Fibroblast of pulmonary artery (primary cell): ENCODE results near the gene RNF169.

Experiments used
- DNase-seq: peaks from one replicate; pipeline ENCODE4 v3.0.0-alpha.2; 2010; ENCODE audit warnings: low read depth
- H3K4me3 ChIP-seq: replicated peaks from 2 replicates; pipeline ENCODE4 v1.5.1; 2011; ENCODE audit warnings: low read depth, mild to moderate bottlenecking, control low read depth, low read length, moderate library complexity
- TF ChIP-seq, protein P1 (sequence below): IDR thresholded peaks from 2 replicates; pipeline ENCODE4 v1.5.1; 2011; ENCODE audit warnings: mild to moderate bottlenecking, control low read depth, low read length, inconsistent platforms; ENCODE audit errors: missing control alignments

Gene RNF169

DNA sequence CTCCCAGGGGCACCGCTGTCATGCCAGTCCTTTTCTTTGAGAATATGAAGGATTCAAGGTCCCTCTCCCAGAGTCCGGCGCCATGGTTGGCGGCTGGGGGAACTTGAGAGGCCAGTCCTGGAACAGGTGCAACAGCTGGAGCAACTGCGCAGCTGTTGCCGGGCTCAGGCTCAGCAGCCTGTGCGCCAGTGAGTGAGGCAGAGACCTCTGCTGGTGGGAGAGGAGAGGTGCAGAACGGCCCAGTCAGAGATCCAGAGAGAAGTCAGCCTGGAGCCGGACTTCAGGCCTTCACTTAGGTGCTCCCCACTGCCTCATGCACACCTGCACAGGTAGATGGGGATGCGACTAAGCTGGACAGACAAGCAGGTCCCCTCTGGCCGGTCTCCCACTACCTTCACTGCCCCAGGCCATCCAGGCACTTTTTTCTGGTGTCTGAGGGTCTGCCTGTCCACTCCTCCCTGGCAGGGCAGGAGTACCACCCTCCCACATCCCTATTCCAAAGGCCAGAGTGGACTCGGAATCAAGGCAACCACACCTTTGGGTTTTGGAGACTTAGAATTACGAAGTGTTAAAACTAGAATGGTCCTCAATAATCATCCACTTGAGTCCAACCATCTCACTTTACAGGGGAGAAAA is 22.0 kb upstream of the RNF169 start:
- TF ChIP-seq, protein P1, sequence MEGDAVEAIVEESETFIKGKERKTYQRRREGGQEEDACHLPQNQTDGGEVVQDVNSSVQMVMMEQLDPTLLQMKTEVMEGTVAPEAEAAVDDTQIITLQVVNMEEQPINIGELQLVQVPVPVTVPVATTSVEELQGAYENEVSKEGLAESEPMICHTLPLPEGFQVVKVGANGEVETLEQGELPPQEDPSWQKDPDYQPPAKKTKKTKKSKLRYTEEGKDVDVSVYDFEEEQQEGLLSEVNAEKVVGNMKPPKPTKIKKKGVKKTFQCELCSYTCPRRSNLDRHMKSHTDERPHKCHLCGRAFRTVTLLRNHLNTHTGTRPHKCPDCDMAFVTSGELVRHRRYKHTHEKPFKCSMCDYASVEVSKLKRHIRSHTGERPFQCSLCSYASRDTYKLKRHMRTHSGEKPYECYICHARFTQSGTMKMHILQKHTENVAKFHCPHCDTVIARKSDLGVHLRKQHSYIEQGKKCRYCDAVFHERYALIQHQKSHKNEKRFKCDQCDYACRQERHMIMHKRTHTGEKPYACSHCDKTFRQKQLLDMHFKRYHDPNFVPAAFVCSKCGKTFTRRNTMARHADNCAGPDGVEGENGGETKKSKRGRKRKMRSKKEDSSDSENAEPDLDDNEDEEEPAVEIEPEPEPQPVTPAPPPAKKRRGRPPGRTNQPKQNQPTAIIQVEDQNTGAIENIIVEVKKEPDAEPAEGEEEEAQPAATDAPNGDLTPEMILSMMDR, result peak; percentile 99
- H3K4me3 ChIP-seq, result no peak overlapping the region
- DNase-seq, result peak; percentile 83

DNA sequence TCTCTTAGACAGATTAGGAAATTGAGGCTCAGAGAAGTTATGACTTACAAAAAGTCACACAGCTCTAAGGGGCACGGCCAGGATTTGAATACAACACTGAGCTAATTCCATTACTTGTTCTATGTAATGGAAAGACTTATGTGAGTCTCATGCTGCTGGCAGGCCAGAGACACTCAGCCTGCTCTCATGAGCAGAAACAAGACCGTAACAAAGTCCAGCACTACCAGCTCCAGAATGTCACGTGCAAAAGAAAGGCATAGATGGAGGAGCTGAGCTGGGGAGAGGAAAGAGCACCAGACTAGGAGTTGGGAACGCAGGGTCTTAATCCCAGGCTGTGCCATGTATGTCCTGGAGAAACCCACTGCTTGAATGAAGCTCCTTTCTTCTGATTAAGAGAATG is 19.3 kb upstream of the RNF169 start:
- TF ChIP-seq, protein P1, result no peak
- DNase-seq, result no peak
- H3K4me3 ChIP-seq, result no peak overlapping the region

DNA sequence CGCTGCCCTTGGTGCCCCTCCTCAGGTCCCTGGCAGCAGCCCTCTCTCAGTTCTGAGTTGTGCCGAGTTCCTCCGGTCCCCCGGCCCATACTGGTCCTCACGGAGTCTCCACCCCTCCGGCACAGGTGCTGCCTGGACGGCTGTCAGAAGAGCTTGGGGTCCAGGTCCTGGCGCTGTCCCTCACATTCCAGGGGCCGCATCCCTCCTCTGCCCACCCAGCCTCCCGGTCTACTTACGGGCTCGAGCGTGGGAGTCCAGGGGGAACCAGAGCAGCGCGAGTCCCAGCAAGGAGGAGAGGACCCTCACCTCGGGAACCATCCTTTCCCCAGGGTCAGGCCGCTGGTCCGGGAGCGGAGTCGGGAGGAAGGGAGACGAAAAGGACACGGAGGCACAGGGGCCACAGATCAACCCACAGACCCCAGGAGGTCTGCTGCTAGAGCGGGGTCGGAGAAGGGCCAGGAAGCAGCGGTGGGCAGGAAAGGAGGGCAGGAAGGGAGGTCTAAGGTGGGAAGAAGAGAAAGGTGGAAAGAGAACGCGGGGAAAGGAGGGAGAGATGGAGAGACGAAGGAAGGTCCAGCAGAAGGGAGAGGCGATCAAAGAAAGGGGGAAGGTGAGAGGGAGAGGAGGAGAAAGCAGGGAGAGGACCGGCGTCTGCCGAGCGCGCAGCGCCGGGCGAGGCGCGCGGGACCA is 17.9 kb upstream of the RNF169 start:
- no peak for DNase-seq
- TF ChIP-seq, protein P1, result no peak
- H3K4me3 ChIP-seq, result no peak overlapping the region

- DNase-seq, result peak; percentile 45
- TF ChIP-seq, protein P1, result no peak
- peak within 1 kb of the TSS; percentile 36 for H3K4me3 ChIP-seq
Measured at GRCh38 chr11:74731301-74732094, 17.2 kb upstream of the RNF169 start, which contains the start of gene CHRDL2. Gene CHRDL2, minus strand, starts transcription at chr11:74731426. Its CDS starts 538 bp downstream, at chr11:74730888.

- DNase-seq, result no peak
- no peak overlapping the region for H3K4me3 ChIP-seq
- TF ChIP-seq, protein P1, result no peak
Measured at GRCh38 chr11:74734559-74734925, 14.1 kb upstream of the RNF169 start.

GRCh38 chr11:74735365-74735928 is 13.2 kb upstream of the RNF169 start:
- TF ChIP-seq, protein P1, result no peak
- no peak for DNase-seq
- no peak overlapping the region for H3K4me3 ChIP-seq
